GM23338 (cell line): Measurements from ENCODE around the gene NDUFS6. TPM values are rescaled to one million over a fixed set of nuclear protein-coding genes. Genes with fewer than 3 reads are reported as not detected.

Source experiments
- ATAC-seq: fragments of 200-7000 bp; cut with Tn5 transposase; 3 replicates; pipeline ENCODE4 v1.9.1; 2020
- DNase-seq: peaks from one replicate; pipeline ENCODE4 v3.0.0-alpha.2; 2015; ENCODE audit warnings: low spot score
- H2AFZ ChIP-seq: fragments of 200-600 bp; sonication (generic); 2 replicates; pipeline ENCODE4 v1.8.0; 2016; ENCODE audit warnings: antibody characterized with exemption, mild to moderate bottlenecking, moderate library complexity
- H3F3A ChIP-seq: fragments of 200-600 bp; sonication (generic); replicated peaks from 2 replicates; pipeline ENCODE4 v1.8.0; 2017; ENCODE audit warnings: antibody characterized with exemption, mixed run types, low read depth
- H3K27ac ChIP-seq: fragments of 200-600 bp; sonication (generic); 2 replicates; pipeline ENCODE4 v1.6.1; 2016; ENCODE audit warnings: low read depth
- H3K27me3 ChIP-seq: fragments of 200-600 bp; sonication (generic); 2 replicates; pipeline ENCODE4 v1.8.0; 2016; ENCODE audit warnings: mild to moderate bottlenecking, mixed run types, moderate library complexity; ENCODE audit not compliant: insufficient read depth
- H3K36me3 ChIP-seq: fragments of 200-600 bp; sonication (generic); 2 replicates; pipeline ENCODE4 v1.8.0; 2016; ENCODE audit warnings: mild to moderate bottlenecking; ENCODE audit not compliant: insufficient read depth
- H3K4me1 ChIP-seq: fragments of 200-600 bp; sonication (generic); 2 replicates; pipeline ENCODE4 v1.8.0; 2016; ENCODE audit warnings: mild to moderate bottlenecking, moderate library complexity; ENCODE audit not compliant: insufficient read depth
- H3K4me2 ChIP-seq: fragments of 200-600 bp; sonication (generic); 2 replicates; pipeline ENCODE4 v1.7.1; 2017; ENCODE audit warnings: mixed run types
- H3K4me3 ChIP-seq: fragments of 200-600 bp; sonication (generic); 2 replicates; pipeline ENCODE4 v1.6.1; 2016; ENCODE audit warnings: mixed run types
- H3K79me2 ChIP-seq: fragments of 200-600 bp; sonication (generic); replicated peaks from 2 replicates; pipeline ENCODE4 v1.8.0; 2017; ENCODE audit warnings: mild to moderate bottlenecking; ENCODE audit not compliant: insufficient read depth
- H3K9me2 ChIP-seq: fragments of 200-600 bp; sonication (generic); 2 replicates; pipeline ENCODE4 v1.8.0; 2017; ENCODE audit not compliant: insufficient read depth
- H4K20me1 ChIP-seq: fragments of 200-600 bp; sonication (generic); replicated peaks from 2 replicates; pipeline ENCODE4 v1.8.0; 2017; ENCODE audit warnings: mild to moderate bottlenecking; ENCODE audit not compliant: insufficient read depth
- H3K27ac Mint-ChIP-seq: 2 replicates; pipeline ENCODE4 v1.8.0; 2020; ENCODE audit warnings: inconsistent platforms, mild to moderate bottlenecking, moderate library complexity, mixed read lengths
- H3K27me3 Mint-ChIP-seq: 3 replicates; pipeline ENCODE4 v1.8.0; 2022; ENCODE audit warnings: low read depth, mild to moderate bottlenecking, moderate library complexity, mixed read lengths, inconsistent platforms; ENCODE audit not compliant: insufficient read depth, poor library complexity
- H3K36me3 Mint-ChIP-seq: 3 replicates; pipeline ENCODE4 v1.8.0; 2021; ENCODE audit warnings: low read depth, mild to moderate bottlenecking, inconsistent platforms, moderate library complexity, mixed read lengths
- H3K4me1 Mint-ChIP-seq: 3 replicates; pipeline ENCODE4 v1.8.0; 2020; ENCODE audit warnings: mild to moderate bottlenecking, inconsistent platforms, mixed read lengths
- H3K4me3 Mint-ChIP-seq: 3 replicates; pipeline ENCODE4 v1.8.0; 2021; ENCODE audit warnings: moderate library complexity, mild to moderate bottlenecking, inconsistent platforms, mixed read lengths
- H3K9me3 Mint-ChIP-seq: 3 replicates; pipeline ENCODE4 v1.8.0; 2020; ENCODE audit warnings: moderate library complexity, mild to moderate bottlenecking, inconsistent platforms, mixed read lengths
- EZH2 ChIP-seq: fragments of 200-600 bp; sonication (generic); IDR thresholded peaks from one replicate; pipeline ENCODE4 v1.8.0; 2017; ENCODE audit warnings: antibody characterized with exemption, mild to moderate bottlenecking, low read depth; ENCODE audit not compliant: unreplicated experiment
- EZH2phosphoT487 ChIP-seq: fragments of 200-600 bp; sonication (generic); IDR thresholded peaks from one replicate; pipeline ENCODE4 v1.8.1; 2018; ENCODE audit warnings: antibody characterized with exemption; ENCODE audit not compliant: unreplicated experiment
- JUNB ChIP-seq: IDR thresholded peaks from one replicate; pipeline ENCODE4 v1.6.1; 2016; ENCODE audit warnings: antibody characterized with exemption; ENCODE audit not compliant: unreplicated experiment
- POLR2AphosphoS5 ChIP-seq: IDR thresholded peaks from 2 replicates; pipeline ENCODE4 v1.6.1; 2016; ENCODE audit warnings: antibody characterized with exemption, low read depth
- STAT1 ChIP-seq: IDR thresholded peaks from one replicate; pipeline ENCODE4 v1.6.1; 2016; ENCODE audit warnings: antibody characterized with exemption; ENCODE audit not compliant: unreplicated experiment
- ZNF114 ChIP-seq: fragments of 250-450 bp; sonication (Bioruptor Pico); IDR thresholded peaks from 2 replicates; pipeline ENCODE4 v1.5.0; 2020; ENCODE audit warnings: mild to moderate bottlenecking, moderate library complexity
- polyA plus RNA-seq: library from polyadenylated mRNA; unstranded; fragments of >200 nt; fragmentation: Nextera tagmentation; extraction: Ambion mirVana; gene quantifications from 2 replicates; pipeline ENCODE4 v1.2.1, GENCODE V29; 2016
- total RNA-seq: library from RNA; depleted of rRNA; stranded (reverse); fragments of >200 nt; shearing (Covaris generic); gene quantifications from 2 replicates; pipeline ENCODE4 v1.2.3, GENCODE V29; 2014
- TF ChIP-seq, protein P1 (sequence below), 2 experiments: fragments of 200-600 bp in 1 of 2; sonication (generic) in 1 of 2; conservative IDR thresholded peaks; 2 replicates each; pipeline versions ENCODE4 v1.5.1 to v1.6.1; 2016 to 2017; ENCODE audit warnings: antibody characterized with exemption in 2 of 2, low read depth in 2 of 2, mild to moderate bottlenecking in 2 of 2, moderate library complexity in 1 of 2
- TF ChIP-seq, protein P2 (sequence below): IDR thresholded peaks from one replicate; pipeline ENCODE4 v1.6.1; 2018; ENCODE audit warnings: antibody characterized with exemption; ENCODE audit not compliant: unreplicated experiment
- TF ChIP-seq, protein P3 (sequence below): fragments of 250-450 bp; sonication (Bioruptor Pico); IDR thresholded peaks from 2 replicates; pipeline ENCODE4 v1.5.0; 2020; ENCODE audit warnings: mild to moderate bottlenecking, moderate library complexity
- TF ChIP-seq, protein P4 (sequence below): IDR thresholded peaks from 2 replicates; pipeline ENCODE4 v1.6.1; 2016; ENCODE audit warnings: antibody characterized with exemption

NDUFS6 gene
- total and polyA plus RNA-seq, 2 experiments from 2014 or later: 94.8 to 289 TPM

DNA sequence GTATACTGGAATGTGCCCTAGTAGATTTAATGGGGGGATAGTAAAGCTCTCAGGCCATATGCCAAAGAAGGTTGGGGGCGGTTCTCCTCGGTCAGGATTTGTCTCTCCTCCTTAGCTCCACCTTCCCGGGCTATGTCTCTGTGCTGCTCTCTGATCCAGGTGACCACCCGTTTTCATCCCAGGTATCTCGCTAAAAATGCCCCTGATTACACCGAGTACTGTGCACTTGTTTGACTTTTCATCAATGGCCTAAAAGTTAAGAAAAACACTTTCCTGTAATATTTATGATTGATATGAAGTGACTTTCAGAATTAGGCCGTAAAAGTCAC, 724 bp downstream of the NDUFS6 start (continued):
- TF ChIP-seq, protein P1, sequence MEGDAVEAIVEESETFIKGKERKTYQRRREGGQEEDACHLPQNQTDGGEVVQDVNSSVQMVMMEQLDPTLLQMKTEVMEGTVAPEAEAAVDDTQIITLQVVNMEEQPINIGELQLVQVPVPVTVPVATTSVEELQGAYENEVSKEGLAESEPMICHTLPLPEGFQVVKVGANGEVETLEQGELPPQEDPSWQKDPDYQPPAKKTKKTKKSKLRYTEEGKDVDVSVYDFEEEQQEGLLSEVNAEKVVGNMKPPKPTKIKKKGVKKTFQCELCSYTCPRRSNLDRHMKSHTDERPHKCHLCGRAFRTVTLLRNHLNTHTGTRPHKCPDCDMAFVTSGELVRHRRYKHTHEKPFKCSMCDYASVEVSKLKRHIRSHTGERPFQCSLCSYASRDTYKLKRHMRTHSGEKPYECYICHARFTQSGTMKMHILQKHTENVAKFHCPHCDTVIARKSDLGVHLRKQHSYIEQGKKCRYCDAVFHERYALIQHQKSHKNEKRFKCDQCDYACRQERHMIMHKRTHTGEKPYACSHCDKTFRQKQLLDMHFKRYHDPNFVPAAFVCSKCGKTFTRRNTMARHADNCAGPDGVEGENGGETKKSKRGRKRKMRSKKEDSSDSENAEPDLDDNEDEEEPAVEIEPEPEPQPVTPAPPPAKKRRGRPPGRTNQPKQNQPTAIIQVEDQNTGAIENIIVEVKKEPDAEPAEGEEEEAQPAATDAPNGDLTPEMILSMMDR (conservative IDR thresholded peaks at IDR 0.05; ENCODE audit: low read depth in 2 of 2): no peak
- TF ChIP-seq EZH2 (no peak), EZH2phosphoT487 (no peak), JUNB (no peak), POLR2AphosphoS5 (no peak)
- TF ChIP-seq, protein P2, sequence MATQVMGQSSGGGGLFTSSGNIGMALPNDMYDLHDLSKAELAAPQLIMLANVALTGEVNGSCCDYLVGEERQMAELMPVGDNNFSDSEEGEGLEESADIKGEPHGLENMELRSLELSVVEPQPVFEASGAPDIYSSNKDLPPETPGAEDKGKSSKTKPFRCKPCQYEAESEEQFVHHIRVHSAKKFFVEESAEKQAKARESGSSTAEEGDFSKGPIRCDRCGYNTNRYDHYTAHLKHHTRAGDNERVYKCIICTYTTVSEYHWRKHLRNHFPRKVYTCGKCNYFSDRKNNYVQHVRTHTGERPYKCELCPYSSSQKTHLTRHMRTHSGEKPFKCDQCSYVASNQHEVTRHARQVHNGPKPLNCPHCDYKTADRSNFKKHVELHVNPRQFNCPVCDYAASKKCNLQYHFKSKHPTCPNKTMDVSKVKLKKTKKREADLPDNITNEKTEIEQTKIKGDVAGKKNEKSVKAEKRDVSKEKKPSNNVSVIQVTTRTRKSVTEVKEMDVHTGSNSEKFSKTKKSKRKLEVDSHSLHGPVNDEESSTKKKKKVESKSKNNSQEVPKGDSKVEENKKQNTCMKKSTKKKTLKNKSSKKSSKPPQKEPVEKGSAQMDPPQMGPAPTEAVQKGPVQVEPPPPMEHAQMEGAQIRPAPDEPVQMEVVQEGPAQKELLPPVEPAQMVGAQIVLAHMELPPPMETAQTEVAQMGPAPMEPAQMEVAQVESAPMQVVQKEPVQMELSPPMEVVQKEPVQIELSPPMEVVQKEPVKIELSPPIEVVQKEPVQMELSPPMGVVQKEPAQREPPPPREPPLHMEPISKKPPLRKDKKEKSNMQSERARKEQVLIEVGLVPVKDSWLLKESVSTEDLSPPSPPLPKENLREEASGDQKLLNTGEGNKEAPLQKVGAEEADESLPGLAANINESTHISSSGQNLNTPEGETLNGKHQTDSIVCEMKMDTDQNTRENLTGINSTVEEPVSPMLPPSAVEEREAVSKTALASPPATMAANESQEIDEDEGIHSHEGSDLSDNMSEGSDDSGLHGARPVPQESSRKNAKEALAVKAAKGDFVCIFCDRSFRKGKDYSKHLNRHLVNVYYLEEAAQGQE: no peak

DNA sequence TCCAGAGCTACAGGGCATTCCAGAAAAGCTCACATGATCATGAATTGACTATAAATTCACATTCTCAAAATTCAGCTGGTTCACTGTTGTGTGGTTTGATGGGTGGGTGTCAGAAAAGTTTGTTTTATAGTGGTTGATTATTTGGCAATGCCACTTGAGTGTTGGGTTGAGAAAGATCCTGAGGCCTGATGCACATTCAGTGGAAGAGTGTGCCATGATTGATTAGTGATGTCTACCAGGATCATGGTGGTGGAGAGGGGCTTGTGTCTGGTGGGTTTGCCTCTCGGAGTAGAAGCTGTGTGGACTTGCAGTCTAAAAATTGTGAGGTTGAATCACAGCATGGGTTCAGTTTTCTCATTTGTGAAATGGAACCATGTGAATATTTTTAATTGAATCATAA, 2.0 kb downstream of the NDUFS6 start:
- no peak for ATAC-seq
- peaks cover 7% of the 10 kb centered on the region for H3K4me1 ChIP-seq
- H3K4me2 ChIP-seq: no peak overlapping the region
- H2AFZ ChIP-seq: no peak overlapping the region
- DNase-seq: no peak
- peaks cover 26% of the 10 kb centered on the region for H3K36me3 ChIP-seq
- no peak overlapping the region for H3K27ac ChIP-seq
- Mint-ChIP-seq H3K36me3 (peaks cover 72% of the 10 kb centered on the region), H3K9me3 (no peaks in the 10 kb centered on the region; the same call in 2 of the 3 replicates), H3K27ac (no peak overlapping the region), H3K27me3 (peaks cover 7% of the 10 kb centered on the region), H3K4me1 (peaks cover 20% of the 10 kb centered on the region), H3K4me3 (peak overlapping the region; percentile 98; the same call in 2 of the 3 replicates)
- H4K20me1 ChIP-seq: peaks cover 18% of the 10 kb centered on the region
- no peaks in the 10 kb centered on the region for H3K27me3 ChIP-seq
- no peak overlapping the region for H3K4me3 ChIP-seq
- no peaks in the 10 kb centered on the region for H3F3A ChIP-seq
- no peaks in the 10 kb centered on the region for H3K9me2 ChIP-seq
- H3K79me2 ChIP-seq: peaks cover 78% of the 10 kb centered on the region
- TF ChIP-seq, protein P1 (conservative IDR thresholded peaks at IDR 0.05; ENCODE audit: low read depth in 2 of 2): no peak
- TF ChIP-seq STAT1 (no peak), EZH2phosphoT487 (no peak), ZNF114 (CRISPR knock-in tag) (no peak), EZH2 (no peak)
- TF ChIP-seq, protein P3, sequence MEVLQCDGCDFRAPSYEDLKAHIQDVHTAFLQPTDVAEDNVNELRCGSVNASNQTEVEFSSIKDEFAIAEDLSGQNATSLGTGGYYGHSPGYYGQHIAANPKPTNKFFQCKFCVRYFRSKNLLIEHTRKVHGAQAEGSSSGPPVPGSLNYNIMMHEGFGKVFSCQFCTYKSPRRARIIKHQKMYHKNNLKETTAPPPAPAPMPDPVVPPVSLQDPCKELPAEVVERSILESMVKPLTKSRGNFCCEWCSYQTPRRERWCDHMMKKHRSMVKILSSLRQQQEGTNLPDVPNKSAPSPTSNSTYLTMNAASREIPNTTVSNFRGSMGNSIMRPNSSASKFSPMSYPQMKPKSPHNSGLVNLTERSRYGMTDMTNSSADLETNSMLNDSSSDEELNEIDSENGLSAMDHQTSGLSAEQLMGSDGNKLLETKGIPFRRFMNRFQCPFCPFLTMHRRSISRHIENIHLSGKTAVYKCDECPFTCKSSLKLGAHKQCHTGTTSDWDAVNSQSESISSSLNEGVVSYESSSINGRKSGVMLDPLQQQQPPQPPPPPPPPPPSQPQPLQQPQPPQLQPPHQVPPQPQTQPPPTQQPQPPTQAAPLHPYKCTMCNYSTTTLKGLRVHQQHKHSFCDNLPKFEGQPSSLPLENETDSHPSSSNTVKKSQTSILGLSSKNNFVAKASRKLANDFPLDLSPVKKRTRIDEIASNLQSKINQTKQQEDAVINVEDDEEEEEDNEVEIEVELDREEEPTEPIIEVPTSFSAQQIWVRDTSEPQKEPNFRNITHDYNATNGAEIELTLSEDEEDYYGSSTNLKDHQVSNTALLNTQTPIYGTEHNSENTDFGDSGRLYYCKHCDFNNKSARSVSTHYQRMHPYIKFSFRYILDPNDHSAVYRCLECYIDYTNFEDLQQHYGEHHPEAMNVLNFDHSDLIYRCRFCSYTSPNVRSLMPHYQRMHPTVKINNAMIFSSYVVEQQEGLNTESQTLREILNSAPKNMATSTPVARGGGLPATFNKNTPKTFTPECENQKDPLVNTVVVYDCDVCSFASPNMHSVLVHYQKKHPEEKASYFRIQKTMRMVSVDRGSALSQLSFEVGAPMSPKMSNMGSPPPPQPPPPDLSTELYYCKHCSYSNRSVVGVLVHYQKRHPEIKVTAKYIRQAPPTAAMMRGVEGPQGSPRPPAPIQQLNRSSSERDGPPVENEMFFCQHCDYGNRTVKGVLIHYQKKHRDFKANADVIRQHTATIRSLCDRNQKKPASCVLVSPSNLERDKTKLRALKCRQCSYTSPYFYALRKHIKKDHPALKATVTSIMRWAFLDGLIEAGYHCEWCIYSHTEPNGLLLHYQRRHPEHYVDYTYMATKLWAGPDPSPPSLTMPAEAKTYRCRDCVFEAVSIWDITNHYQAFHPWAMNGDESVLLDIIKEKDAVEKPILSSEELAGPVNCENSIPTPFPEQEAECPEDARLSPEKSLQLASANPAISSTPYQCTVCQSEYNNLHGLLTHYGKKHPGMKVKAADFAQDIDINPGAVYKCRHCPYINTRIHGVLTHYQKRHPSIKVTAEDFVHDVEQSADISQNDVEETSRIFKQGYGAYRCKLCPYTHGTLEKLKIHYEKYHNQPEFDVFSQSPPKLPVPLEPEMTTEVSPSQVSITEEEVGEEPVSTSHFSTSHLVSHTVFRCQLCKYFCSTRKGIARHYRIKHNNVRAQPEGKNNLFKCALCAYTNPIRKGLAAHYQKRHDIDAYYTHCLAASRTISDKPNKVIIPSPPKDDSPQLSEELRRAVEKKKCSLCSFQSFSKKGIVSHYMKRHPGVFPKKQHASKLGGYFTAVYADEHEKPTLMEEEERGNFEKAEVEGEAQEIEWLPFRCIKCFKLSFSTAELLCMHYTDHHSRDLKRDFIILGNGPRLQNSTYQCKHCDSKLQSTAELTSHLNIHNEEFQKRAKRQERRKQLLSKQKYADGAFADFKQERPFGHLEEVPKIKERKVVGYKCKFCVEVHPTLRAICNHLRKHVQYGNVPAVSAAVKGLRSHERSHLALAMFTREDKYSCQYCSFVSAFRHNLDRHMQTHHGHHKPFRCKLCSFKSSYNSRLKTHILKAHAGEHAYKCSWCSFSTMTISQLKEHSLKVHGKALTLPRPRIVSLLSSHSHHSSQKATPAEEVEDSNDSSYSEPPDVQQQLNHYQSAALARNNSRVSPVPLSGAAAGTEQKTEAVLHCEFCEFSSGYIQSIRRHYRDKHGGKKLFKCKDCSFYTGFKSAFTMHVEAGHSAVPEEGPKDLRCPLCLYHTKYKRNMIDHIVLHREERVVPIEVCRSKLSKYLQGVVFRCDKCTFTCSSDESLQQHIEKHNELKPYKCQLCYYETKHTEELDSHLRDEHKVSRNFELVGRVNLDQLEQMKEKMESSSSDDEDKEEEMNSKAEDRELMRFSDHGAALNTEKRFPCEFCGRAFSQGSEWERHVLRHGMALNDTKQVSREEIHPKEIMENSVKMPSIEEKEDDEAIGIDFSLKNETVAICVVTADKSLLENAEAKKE (CRISPR knock-in tag): no peak
- TF ChIP-seq, protein P4, sequence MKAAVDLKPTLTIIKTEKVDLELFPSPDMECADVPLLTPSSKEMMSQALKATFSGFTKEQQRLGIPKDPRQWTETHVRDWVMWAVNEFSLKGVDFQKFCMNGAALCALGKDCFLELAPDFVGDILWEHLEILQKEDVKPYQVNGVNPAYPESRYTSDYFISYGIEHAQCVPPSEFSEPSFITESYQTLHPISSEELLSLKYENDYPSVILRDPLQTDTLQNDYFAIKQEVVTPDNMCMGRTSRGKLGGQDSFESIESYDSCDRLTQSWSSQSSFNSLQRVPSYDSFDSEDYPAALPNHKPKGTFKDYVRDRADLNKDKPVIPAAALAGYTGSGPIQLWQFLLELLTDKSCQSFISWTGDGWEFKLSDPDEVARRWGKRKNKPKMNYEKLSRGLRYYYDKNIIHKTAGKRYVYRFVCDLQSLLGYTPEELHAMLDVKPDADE: no peak
